Cardiac septum (tissue), 1 donor: ENCODE data around the gene STAC. TPM values are rescaled to one million over a fixed set of nuclear protein-coding genes. Genes with fewer than 3 reads are reported as not detected.
"Not testable (repeated sequence)": the region's sequence is repeated elsewhere in the genome, so short reads cannot be mapped to it uniquely, and the experiment has no call there.

Source experiments
- DNase-seq: peaks from one replicate; pipeline ENCODE4 v3.0.0-alpha.2; 2020; ENCODE audit warnings: low spot score
- intact Hi-C: fragments of 100-400 bp; cut with DNase I; formaldehyde crosslinking; loops from one replicate; pipeline ENCODE4 v1.14.0; 2022
- total RNA-seq: library from RNA; stranded (reverse); fragmentation: NEBNext Ultra II Directional; extraction: Animal tissue kit (Norgen Biotek cat#: 25700); gene quantifications from one replicate; pipeline ENCODE4 v1.2.1, GENCODE V29; 2021
- donor health status: DM: no; HTN: no; CAD: no.

STAC gene
- total RNA-seq, 1 donor from 2014 or later = 0.51 TPM

DNA sequence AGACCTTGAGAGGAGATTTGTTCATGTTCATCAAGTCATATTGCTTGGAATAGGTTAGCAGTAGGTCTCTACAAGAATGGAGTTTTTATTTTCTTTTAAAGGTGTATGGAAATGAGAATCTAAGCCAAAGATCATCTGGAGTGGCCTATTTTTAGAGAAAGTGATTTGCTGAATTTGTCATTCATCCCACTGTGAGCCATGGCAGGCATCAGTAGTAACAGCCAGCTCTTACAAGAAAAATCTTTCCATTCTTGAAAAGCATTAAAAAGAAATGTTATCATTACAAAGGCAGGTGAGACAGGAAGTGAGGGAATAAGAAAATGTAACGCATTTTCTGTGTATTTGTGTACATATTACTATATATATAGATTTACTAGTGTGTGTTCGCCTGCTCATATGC lies 29.6 kb downstream of the STAC start:
- no peak for DNase-seq
- intact Hi-C loops = no loop called here

DNA sequence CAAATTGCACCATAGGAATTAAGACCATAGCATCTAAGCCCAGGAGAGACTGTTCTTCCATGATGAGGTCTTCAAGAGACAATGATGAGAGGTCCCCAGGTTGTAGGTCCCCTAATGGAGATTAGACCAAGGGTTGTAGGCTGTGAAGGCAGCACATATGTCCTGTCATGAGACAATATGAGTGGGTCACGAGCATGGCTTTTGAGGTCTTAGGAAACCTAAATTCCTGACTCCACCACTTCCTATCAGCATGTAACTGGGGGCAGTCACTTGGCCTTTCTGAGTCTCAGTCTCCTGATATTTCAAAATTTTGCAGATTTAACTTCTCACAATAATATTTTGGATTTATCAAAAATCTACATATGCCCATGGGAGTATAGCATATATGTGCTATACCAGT lies 31.3 kb downstream of the STAC start:
- intact Hi-C loops = no loop called here
- DNase-seq = no peak

DNA sequence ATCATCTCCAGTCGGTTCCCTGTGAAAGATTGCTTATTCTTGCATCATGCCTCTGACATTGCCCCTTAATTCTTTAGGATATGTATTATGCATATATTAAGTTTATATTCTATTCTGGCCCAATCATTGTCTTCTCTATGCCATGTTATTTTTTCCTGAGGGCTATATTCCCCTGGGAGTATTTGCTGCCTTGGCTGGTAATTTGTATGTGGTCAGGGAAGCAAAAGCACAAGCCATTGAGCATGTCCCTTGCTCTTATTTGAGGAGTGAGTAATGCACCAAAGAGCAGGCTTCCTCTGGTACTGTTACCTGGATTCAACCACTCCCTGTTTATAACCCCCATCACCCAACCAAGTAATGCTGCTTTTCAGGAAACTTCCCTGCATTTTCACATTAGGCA lies 36.3 kb downstream of the STAC start:
- DNase-seq = no peak
- intact Hi-C loops = no loop called here

DNA sequence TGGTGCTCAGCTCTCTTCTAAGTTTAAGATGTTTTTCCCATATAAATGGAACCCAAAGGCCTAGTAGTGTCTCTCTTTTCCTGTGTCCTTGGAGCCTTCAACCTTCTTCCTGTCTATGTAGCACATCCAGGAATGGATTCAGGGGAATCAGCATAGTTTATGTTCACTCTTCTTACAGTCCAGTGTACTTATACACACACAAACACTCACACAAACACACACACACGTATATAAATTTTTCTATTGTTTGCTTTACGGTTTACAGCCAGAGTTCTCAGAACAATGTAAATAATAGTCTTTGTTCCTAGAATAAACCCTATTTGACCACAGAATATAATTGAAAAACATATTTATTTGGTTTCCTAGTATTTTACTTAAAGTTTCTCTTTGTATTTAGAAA lies 36.9 kb downstream of the STAC start:
- DNase-seq = no peak
- intact Hi-C loops = no loop called here

DNA sequence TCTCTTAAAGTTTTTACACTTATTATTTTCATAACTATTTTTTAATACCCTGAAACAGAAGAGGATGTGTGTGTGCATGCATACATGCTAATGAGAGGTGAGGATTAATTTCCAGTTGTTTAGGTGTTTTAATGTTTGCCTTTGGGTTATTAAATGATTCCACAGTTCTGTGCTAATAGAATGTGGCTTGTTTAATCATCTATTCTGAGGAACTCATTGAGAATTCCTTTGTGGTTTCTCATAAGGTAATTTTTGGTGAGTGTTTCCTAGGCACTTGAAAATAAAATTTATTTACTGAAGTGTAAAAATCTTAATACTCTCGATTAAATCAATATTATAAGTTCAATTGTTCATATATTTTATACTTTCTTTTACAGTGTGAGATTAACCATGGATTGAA lies 38.0 kb downstream of the STAC start:
- intact Hi-C loops = no loop called here
- DNase-seq = no peak

DNA sequence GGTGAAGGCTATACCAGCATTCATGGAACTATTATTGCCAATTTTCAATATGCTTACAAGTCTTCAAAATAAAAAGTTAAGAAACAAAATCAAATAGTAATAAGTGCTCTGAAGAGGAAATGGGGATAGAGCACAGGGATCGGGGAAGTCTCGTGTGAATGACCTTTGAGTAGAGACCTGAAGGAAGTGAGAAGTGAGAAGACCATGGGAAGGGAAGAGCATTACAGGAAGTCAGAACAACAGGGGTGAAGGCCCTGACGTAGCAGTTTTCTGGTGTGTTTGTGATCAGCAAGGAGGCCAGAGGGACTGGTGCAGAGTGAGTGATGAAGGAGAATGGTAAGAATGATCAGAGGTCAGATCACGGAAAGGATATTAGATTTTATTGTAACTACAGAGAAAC lies 48.1 kb downstream of the STAC start:
- DNase-seq = no peak
- intact Hi-C loops = no loop called here

DNA sequence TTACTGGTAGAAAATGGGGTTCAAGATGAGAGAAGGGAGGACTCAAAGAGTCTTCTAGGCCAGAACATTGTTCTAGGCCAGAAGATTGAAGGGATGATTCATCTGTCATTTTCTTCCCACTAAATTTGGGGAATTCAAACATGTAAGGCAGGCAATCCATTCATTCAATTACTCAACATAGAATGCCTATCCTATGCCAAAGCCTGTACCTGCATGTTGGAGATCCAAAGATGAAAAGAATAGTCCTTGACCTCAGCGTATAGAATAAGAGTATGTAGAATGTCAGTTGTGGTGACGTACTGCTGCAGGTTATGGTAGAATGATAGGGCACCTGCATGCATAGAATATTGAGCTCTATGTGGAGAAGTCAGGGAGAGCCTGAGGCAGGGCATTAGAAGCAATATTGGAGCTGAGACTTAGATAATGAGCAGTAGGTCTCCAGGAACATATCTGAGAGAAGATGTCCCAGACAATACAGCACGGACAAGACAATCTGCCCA lies 49.7 kb downstream of the STAC start:
- intact Hi-C loops = no loop called here
- no peak for DNase-seq

DNA sequence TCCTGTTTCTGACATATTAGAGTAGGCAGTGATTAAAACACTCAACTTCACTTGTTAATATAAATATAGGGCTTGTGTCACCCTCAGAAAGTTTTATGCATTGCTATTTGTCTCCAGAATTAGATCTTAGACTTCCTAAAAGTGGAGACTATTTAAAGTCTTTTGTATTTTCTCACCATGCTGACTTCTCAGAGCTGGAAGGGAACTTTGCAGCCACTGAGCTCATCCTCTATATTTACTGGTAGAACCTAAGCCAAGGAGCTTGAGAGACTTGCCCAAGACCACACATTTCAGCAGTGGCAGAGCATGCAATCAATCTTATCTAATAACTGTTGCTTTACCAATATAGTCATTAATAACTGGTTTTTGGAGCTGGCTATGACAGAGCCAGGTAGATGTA lies 53.2 kb downstream of the STAC start:
- no peak for DNase-seq
- intact Hi-C loops = no loop called here

DNA sequence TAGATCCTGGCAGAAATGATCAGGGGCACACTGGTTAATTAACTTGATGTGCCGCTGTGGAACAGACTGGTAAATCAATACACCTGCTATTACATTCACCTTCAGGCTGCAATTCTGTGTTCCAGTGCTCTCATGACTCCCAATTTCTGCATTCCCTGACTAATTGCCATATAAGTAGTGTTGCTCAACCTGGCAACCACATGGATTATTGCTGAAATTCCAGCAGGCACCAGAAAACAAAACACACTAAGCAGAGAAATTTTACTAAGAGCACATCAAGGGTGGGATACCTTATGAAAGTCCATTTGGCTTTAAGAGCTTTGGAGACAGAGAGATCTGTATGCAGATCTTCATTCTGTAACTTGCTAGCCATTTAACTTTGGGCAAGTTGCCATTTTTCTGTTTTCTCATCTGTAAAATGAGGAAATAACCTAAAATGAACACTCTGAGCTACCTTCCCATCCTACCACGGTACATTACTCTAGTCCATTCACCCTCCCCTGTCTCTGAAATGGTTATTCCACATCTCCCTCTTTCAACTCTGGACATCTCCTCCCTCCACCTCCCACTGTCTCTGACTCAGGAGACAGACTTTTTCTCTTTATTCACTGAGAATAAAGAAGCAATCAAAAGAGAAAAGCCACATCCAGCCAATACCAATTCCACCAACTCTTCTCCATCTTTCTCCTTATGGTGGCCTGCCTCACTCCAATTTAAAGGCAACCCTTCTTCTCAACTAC lies 54.6 kb downstream of the STAC start:
- intact Hi-C loops = no loop called here

DNA sequence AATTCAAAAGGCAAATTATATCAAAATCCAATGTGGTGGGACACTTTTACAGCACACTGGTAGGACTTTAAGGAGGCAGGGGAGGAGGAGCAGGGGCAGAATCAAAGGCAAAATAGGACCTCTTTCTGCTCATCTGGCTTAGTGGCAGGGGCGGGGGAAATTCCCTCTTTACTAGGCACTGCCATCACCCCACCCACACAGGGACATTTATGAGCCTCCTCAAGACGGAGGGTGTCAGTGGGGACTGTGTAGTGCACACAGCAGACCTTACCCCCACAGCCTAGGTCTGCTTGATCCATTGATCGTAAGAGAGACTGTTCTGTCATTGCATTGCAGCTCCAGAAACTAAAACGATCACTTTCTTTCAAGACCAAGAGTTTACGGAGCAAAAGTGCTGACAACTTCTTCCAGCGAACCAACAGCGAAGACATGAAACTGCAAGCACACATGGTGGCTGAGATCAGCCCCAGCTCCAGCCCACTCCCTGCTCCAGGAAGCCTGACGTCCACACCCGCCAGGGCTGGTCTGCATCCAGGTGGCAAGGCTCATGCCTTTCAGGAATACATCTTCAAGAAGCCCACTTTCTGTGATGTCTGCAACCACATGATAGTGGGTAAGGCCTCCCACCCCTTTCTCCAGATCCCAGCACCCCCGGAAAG lies 62.9 kb downstream of the STAC start:
- intact Hi-C loops = no loop called here

More for the DNA sequence above, 54.6 kb downstream of the STAC start:
- no peak for DNase-seq

DNA sequence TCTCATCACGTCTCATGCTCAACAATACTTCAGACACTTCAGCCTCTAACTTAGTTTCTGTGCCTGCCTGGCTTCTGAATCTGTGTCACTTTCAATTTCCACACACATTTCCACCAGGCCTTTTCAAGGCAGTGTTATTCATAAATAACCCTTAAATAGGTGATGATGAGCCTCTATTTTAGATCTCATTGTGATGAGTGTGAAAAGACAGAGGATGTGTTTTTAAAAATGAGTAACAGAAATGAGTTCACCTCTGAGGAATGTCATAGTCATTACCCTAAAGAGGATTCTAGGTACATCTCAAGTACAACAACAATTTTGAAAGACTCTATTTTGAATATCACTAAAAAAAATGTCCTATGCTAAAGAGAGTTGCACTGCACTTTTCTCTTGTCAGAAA lies 64.6 kb downstream of the STAC start:
- no peak for DNase-seq
- intact Hi-C loops = no loop called here

More for the DNA sequence above, 62.9 kb downstream of the STAC start:
- DNase-seq = no peak

DNA sequence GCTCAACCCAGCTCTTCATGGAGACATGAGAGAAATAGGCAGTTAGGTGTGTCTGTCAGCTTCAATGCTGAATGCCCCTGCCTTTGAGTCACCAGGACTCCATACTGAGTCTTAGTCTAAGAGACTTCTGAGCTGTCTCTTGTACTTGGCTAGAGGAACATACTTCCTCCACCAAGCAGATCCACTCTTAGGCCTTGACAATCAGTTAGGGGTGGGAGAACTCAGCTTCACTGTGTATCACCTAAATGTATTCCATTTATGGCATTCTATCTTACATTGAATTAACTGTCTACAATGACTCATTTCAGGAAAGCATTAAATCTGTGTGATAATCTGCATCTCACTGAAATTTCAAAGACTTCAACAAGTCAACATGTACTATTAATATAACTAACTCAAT lies 66.0 kb downstream of the STAC start:
- intact Hi-C loops = no loop called here
- no peak for DNase-seq

DNA sequence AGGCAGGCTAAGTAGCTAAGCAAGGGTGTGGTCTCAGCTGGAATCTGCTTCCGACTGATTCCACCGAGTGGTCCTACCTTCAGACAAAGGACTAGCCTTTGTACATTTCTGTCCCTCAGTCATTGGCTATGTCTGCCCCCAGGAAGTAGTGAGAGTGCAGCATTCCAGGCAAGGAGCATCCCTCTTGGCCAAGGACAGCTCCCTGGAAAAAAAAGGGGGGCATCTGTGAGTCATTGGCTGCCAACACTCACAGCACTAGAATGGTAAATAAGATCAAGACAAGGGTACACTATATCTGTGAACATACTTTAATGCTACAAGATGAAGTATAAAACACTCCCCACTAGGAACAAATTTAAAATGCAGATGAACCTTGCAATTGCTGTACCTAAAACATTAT lies 66.8 kb downstream of the STAC start:
- no peak for DNase-seq
- intact Hi-C loops = no loop called here

DNA sequence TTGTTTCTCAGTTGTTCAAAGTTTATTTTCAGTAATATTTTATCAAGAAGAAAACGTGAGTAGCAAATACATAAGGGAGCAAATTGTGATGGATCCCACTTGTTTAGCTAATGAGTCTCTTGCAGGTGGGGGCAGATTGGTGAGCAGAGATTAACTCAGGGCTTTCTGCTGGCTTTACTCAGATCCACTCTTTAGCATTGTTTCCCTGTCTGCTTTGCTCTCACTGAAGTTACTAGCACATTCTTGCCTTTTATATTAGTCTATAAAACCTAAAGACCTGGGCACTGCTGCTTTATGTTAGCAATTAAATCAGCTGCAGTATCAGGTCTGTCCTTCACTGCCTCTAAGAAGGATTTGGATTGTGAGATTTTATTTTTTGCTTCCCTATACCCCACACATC lies 71.5 kb downstream of the STAC start:
- no peak for DNase-seq
- intact Hi-C loops = no loop called here

DNA sequence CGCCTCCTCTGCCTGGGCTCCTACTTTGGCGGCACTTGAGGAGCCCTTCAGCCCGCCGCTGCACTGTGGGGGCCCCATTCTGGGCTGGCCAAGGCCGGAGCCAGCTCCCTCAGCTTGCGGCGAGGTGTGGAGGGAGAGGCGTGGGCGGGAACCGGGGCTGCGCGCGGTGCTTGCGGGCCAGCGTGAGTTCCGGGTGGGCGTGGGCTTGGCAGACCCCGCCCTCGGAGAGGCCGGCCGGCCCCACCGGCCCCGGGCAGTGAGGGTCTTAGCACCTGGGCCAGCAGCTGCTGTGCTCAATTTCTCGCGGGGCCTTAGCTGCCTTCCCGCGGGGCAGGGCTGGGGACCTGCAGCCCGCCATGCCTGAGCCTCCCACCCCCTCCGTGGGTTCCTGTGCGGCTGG lies 72.9 kb downstream of the STAC start:
- DNase-seq, intact Hi-C loops: not testable (repeated sequence)

DNA sequence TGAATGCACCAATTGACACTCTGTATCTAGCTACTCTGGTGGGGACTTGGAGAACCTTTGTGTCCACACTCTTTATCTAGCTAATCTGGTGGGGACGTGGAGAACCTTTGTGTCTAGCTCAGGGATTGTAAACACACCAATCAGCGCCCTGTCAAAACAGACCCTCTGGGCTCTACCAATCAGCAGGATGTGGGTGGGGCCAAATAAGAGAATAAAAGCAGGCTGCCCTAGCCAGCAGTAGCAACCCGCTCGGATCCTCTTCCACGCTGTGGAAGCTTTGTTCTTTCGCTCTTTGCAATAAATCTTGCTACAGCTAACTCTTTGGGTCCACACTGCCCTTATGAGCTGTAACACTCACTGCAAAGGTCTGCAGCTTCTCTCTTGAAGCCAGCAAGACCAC lies 73.6 kb downstream of the STAC start:
- intact Hi-C loops, DNase-seq: not testable (repeated sequence)

DNA sequence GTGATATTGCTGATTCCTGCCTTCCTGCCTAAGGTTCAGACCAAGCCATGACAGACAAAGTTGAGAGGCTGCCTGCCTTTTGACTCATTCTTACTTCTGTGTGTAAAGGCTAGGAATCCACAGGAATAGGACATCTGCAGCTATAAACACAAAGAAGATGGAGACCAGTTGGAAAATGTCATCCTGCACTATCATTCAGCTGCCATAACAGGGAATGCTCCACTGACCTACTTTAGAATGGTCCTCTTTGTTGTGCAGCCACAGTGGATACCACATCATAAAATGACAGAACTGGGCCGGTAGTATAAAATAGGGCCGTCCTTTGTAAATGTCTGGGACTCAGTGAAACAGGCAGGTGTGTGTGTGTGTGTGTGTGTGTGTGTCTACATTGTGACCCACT lies 75.1 kb downstream of the STAC start:
- intact Hi-C loops = no loop called here

DNA sequence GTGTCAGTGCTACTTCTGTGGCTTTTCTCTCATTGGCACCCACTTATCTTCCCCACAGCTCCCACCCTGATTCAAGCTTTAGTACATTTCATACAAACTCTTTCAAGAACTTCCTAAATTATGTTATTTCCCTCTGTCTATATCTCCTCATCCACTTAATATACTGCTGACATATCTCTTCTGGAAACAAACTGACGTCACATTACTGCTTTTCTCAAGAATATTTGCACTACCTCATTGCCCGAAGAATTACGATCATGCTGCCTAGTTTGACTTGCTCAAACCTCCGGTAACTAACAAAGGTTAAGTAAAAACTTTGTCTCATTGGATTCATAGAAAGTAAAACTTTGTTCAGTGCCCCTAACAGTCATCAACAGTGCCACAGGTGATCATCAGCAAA lies 76.5 kb downstream of the STAC start:
- intact Hi-C loops = no loop called here
- DNase-seq = no peak

More for the DNA sequence above, 75.1 kb downstream of the STAC start:
- no peak for DNase-seq

DNA sequence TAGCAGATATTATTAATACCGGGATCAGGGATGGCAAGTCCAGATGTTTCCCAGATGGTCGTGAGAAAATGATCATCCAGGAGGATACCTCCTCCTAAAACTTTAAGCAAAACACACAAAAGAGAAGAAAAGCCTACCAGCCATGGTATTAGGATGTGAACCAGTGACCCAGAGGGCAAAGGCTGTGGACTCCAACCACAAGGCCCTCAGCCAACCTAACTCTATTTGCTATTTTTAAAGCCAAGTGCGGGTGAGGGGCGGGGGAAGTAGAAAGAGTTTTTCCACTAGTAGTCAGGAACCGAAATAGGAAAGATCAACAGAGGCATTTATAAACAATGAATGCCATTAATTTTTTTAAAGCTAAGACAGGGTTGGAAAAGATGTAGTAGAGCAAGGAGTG lies 77.4 kb downstream of the STAC start:
- intact Hi-C loops = no loop called here

DNA sequence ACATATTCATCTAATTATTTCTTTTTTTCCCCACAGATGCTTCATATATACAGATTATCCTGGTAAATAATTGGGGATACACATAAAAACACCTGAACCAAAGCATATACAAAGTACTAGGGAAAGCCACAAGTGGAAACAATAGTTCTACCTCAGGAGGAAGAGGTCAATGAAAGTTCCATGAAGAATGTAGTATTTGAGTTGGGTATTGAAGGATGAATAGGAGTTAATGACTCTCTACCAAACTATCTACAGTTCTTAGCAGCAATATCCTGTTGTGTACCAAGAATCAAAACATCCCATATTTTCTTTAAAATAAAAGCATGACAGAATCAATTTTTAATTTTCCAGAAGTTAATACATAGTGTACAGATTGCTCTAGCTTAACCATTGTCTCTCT lies 78.9 kb downstream of the STAC start:
- intact Hi-C loops = no loop called here
- DNase-seq = no peak

More for the DNA sequence above, 77.4 kb downstream of the STAC start:
- DNase-seq = no peak

DNA sequence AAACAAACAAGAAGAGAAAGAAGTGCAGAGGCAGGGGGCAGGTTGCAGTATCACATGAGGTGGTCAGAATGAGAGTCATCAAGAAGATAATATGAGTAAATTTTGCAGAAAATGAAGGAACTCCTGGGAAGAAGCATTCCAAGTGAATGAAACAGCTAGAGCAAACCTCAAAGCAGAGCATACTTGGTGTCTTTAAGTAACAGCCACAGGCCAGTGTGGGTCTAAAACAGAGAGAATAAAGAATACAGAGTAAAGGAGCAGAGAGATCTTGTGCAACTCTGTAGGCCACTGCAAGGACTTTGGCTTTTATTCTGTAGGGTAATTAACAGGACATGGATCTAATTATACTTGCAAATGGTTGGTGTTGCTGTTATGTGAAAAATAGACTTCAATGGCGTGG lies 81.3 kb downstream of the STAC start:
- intact Hi-C loops = no loop called here
- DNase-seq = no peak
